Body of pancreas (tissue), 4 donors: Measurements from ENCODE around the gene CENPVL3. TPM values are rescaled to one million over a fixed set of nuclear protein-coding genes. Genes with fewer than 3 reads are reported as not detected.
"Not testable (repeated sequence)": the region's sequence is repeated elsewhere in the genome, so short reads cannot be mapped to it uniquely, and the experiment has no call there.

Source experiments
- ATAC-seq: fragments of 150-250 bp; one replicate; pipeline ENCODE4 v1.9.1; 2016
- DNase-seq, 4 donors: peaks; one replicate each; pipeline ENCODE4 v3.0.0-alpha.2; 2019
- H3K27ac ChIP-seq, 4 donors: fragments of 200-600 bp; sonication (generic); 1 replicate in 3 of 4; 2 replicates in 1 of 4; pipeline versions ENCODE4 v1.5.1 to v1.6.1; 2016 to 2019; ENCODE audit warnings: mild to moderate bottlenecking in 1 of 4, mixed read lengths in 1 of 4, moderate library complexity in 1 of 4
- H3K27me3 ChIP-seq, 2 donors: fragments of 200-600 bp; sonication (generic); one replicate each; pipeline ENCODE4 v1.6.0; 2016; ENCODE audit warnings: mild to moderate bottlenecking in 1 of 2
- H3K36me3 ChIP-seq, 2 donors: fragments of 200-600 bp; sonication (generic); replicated peaks in 1 of 2; 2 replicates each; pipeline ENCODE4 v1.5.1; 2016; ENCODE audit warnings: low read depth in 2 of 2; ENCODE audit not compliant: insufficient read depth in 1 of 2
- H3K4me1 ChIP-seq: fragments of 200-600 bp; sonication (generic); one replicate; pipeline ENCODE4 v1.6.0; 2016
- H3K4me3 ChIP-seq, 2 donors: fragments of 200-600 bp; sonication (generic); 1 replicate in 1 of 2; 2 replicates in 1 of 2; pipeline ENCODE4 v1.5.1; 2016 to 2019
- H3K9me3 ChIP-seq, 3 donors: fragments of 200-600 bp; sonication (generic); 1 replicate in 2 of 3; 2 replicates in 1 of 3; pipeline ENCODE4 v1.5.1; 2016
- POLR2A ChIP-seq, 3 donors: fragments of 450-650 bp; IDR thresholded peaks; one replicate each; pipeline ENCODE4 v1.6.1; 2016; ENCODE audit warnings: antibody characterized with exemption in 3 of 3, mild to moderate bottlenecking in 2 of 3
- WGBS, 2 donors: methylation state at CpG; one replicate each; pipeline ENCODE4 v1.1.5; 2017; 5-methylcytosine and 5-hydroxymethylcytosine counted together
- intact Hi-C: fragments of 100-400 bp; cut with DNase I; formaldehyde crosslinking; loops from one replicate; pipeline ENCODE4 v1.15.1; 2023
- total RNA-seq, 2 donors: library from RNA; depleted of rRNA; stranded (reverse); fragments of >200 nt; gene quantifications; one replicate each; pipeline ENCODE4 v1.1.0, GENCODE V29; 2016
- TF ChIP-seq, protein P1 (sequence below), 7 experiments: fragments of 450-650 bp in 4 of 7; fragments of 200-600 bp in 3 of 7; sonication (generic) in 3 of 7; IDR thresholded peaks; one replicate each; pipeline ENCODE4 v1.5.1; 2016 to 2019; ENCODE audit warnings: antibody characterized with exemption in 7 of 7

Gene CENPVL3
- total RNA-seq = not detected

DNA sequence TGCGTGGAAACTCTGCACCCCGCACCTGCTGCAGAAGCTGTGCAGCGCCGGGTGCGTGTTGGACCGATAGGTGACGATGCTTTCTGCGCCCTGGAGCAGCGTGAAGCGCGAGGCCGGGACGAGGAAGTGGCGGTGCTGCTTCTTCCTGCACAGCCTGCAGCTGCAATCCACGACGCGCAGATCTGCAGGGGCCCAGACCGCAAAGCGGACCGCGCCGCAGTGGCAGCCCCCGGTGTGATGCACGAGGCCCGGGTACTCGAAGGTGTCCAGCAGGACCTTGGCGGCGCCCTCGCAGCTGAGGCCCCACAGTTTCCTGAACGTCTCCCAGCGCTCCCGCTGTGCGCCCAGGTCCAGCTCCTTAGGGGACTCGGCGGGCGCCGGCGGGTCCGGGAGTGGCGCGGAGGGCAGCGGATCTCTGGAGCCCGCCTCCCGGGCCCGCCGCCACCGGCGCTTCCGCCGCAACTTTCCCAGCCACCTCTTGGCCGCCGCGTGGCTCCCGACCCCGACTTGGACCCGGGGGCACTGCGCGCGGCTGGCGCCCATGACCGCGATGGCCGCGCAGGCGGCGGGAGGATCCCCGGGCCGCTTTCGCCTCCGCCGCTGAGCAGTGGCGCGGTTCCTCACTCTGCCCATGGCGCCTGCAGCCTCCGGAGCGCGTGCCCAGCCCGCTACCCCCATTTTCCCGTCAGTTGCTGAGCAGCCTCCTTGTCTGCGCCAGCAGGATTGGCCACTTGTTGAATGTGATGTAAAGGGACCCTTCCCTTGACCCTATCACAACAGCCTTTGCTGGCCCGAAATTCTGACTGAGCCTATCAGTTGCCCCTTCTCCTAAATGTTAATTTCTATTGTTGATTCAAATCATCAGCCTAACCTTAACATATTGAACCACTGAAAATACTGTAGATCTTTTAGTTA lies at the start of gene CENPVL3:
Gene CENPVL3 (minus strand): TSS at position 672 of the 915 bp plus-strand sequence. CDS start 39 bp downstream, at position 633.
- WGBS, 2 donors = 0% methylated on average over 1 to 12 of the region's 81 CpGs
- ATAC-seq, H3K36me3 ChIP-seq, H3K27ac ChIP-seq, H3K27me3 ChIP-seq, H3K4me3 ChIP-seq, intact Hi-C loops, H3K9me3 ChIP-seq, DNase-seq, H3K4me1 ChIP-seq: not testable (repeated sequence)

DNA sequence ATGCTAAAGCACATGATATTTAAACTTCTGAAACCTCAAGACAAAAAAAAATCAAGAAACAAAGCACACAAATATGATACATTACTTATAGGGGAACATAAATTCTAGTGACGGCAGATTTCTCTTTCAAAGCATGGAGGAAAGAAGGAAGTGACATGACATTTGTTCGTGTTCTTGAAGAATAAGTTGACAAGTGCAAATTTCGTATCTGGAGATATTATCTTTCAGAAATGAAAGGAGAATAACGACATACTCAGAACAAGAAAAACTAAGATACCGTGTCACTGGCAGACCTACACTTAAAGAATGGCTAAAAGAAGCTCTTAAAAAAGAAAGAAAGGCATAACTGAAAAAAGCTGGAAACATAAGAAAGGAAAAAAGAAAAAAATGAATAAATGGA lies 47.3 kb upstream of the CENPVL3 start:
- no peak for ATAC-seq
- no peak for TF ChIP-seq POLR2A (IDR thresholded peaks at IDR 0.05)
- TF ChIP-seq, protein P1, sequence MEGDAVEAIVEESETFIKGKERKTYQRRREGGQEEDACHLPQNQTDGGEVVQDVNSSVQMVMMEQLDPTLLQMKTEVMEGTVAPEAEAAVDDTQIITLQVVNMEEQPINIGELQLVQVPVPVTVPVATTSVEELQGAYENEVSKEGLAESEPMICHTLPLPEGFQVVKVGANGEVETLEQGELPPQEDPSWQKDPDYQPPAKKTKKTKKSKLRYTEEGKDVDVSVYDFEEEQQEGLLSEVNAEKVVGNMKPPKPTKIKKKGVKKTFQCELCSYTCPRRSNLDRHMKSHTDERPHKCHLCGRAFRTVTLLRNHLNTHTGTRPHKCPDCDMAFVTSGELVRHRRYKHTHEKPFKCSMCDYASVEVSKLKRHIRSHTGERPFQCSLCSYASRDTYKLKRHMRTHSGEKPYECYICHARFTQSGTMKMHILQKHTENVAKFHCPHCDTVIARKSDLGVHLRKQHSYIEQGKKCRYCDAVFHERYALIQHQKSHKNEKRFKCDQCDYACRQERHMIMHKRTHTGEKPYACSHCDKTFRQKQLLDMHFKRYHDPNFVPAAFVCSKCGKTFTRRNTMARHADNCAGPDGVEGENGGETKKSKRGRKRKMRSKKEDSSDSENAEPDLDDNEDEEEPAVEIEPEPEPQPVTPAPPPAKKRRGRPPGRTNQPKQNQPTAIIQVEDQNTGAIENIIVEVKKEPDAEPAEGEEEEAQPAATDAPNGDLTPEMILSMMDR (IDR thresholded peaks at IDR 0.05) = no peak
- DNase-seq = no peak
- H3K4me3 ChIP-seq = no peak overlapping the region
- no peaks in the 10 kb centered on the region for H3K27me3 ChIP-seq
- no peaks in the 10 kb centered on the region for H3K4me1 ChIP-seq
- 54 to 59% methylated on average over 5 of the region's 5 CpGs for WGBS, 2 donors
- intact Hi-C loops = no loop called here
- H3K27ac ChIP-seq = no peak overlapping the region
- H3K36me3 ChIP-seq = no peaks in the 10 kb centered on the region
- no peaks in the 10 kb centered on the region for H3K9me3 ChIP-seq

GRCh38 chrX:51643377-51643776 lies 24.7 kb upstream of the CENPVL3 start:
- H3K4me1 ChIP-seq = no peaks in the 10 kb centered on the region
- no peaks in the 10 kb centered on the region for H3K27me3 ChIP-seq
- no peaks in the 10 kb centered on the region for H3K36me3 ChIP-seq
- TF ChIP-seq, protein P1 (IDR thresholded peaks at IDR 0.05) = no peak
- TF ChIP-seq POLR2A (IDR thresholded peaks at IDR 0.05) = no peak
- ATAC-seq (no peak), DNase-seq (no peak)
- intact Hi-C loops = no loop called here
- H3K4me3 ChIP-seq = no peak overlapping the region
- no peak overlapping the region for H3K27ac ChIP-seq
- H3K9me3 ChIP-seq = no peaks in the 10 kb centered on the region
- WGBS, 2 donors = 33 to 46% methylated on average over 2 of the region's 2 CpGs

DNA sequence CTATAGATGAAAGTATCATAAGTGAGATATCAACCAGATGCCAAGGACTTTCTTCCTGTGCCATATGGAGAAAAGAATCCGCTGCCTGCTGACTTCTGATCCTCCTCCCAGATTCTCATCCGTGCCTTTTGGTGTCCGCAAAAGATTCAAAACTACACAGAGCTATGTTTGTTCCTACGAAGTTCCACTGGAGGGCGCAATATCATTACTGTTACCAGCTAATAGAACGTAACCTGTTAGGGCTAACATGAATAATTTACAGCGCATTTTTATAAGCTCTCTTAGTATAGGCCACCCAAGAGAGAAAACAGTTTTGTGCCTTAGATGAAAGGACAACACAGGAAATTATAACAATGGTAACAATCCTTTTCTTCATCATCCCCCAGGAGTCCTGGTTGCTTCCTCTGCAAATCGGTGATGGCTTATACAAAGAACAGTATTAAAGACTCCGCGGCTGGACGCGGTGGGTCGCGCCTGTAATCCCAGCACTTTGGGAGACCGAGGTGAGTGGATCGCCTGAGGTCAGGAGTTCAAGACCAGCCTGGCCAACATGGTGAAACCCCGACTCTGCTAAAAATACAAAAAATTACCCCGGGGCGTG lies 22.8 kb upstream of the CENPVL3 start:
- no peak overlapping the region for H3K4me3 ChIP-seq
- H3K36me3 ChIP-seq = no peaks in the 10 kb centered on the region
- intact Hi-C loops = no loop called here
- H3K4me1 ChIP-seq = no peaks in the 10 kb centered on the region
- ATAC-seq (no peak), DNase-seq (peak in 2 of 4 donors; percentile 13 to 22)
- no peaks in the 10 kb centered on the region for H3K9me3 ChIP-seq
- H3K27me3 ChIP-seq = no peaks in the 10 kb centered on the region
- 19 to 22% methylated on average over 9 to 19 of the region's 19 CpGs for WGBS, 2 donors
- H3K27ac ChIP-seq = no peak overlapping the region
- TF ChIP-seq, protein P1 (IDR thresholded peaks at IDR 0.05) = peak; percentile 7 to 37 (median 19)
- TF ChIP-seq POLR2A (IDR thresholded peaks at IDR 0.05) = no peak

DNA sequence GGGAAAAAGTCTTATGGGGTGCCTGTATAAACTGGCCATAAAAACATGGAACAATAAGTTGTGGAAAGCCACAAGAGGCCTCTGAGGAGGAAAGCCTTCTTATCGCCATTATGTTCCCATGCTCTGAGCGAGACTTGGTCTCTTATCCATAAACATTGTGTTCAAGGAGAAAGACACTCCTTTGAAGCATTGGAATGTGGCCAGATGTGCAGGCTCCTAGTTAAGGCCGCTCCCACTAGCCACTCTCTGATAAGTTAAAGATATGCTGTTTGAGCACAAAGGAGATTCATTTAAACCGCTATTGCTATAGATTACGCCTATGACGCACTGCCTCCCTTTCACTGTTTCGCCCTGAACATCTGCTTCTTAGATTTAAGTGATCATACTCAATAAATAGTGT lies 17.8 kb upstream of the CENPVL3 start:
- H3K27ac ChIP-seq, H3K36me3 ChIP-seq, H3K9me3 ChIP-seq, H3K4me1 ChIP-seq, H3K4me3 ChIP-seq, DNase-seq, ATAC-seq, H3K27me3 ChIP-seq, intact Hi-C loops: not testable (repeated sequence)
- whole genome bisulfite sequencing, 2 donors = 72 to 78% methylated on average over 7 of the region's 7 CpGs
